Activated CD4-positive, alpha-beta memory T cell treated with anti-CD3 and anti-CD28 coated beads for 36 hours (primary cell): ENCODE data around the gene SCNN1B. TPM values are rescaled to one million over a fixed set of nuclear protein-coding genes. Genes with fewer than 3 reads are reported as not detected.
"Not testable (repeated sequence)": the region's sequence is repeated elsewhere in the genome, so short reads cannot be mapped to it uniquely, and the experiment has no call there.

Experiments
- CTCF ChIA-PET: fragments of 350-600 bp; sonication (Branson Sonifier 250); formaldehyde crosslinking; loops from one replicate; lab custom pipeline; 2021; ENCODE audit warnings: antibody characterized with exemption, inconsistent platforms; lab: Charles Lee
- POLR2A ChIA-PET: fragments of 350-600 bp; sonication (Branson Sonifier 250); formaldehyde crosslinking; loops from one replicate; lab custom pipeline; 2021; ENCODE audit warnings: antibody characterized with exemption; lab: Charles Lee
- DNase-seq: peaks from one replicate; pipeline ENCODE4 v3.0.0-alpha.2; 2020
- H3K27ac Mint-ChIP-seq: one replicate; pipeline ENCODE4 v1.8.0; 2021; ENCODE audit warnings: mixed read lengths
- H3K27me3 Mint-ChIP-seq: one replicate; pipeline ENCODE4 v1.8.0; 2021; ENCODE audit warnings: mixed read lengths
- H3K36me3 Mint-ChIP-seq: one replicate; pipeline ENCODE4 v1.8.0; 2021; ENCODE audit warnings: mixed read lengths
- H3K4me1 Mint-ChIP-seq: one replicate; pipeline ENCODE4 v1.8.0; 2021; ENCODE audit warnings: low read depth, mixed read lengths
- H3K4me3 Mint-ChIP-seq: one replicate; pipeline ENCODE4 v1.8.0; 2021; ENCODE audit warnings: mild to moderate bottlenecking, mixed read lengths
- H3K9me3 Mint-ChIP-seq: one replicate; pipeline ENCODE4 v1.8.0; 2021; ENCODE audit warnings: mixed read lengths
- intact Hi-C: fragments of 100-400 bp; cut with micrococcal nuclease; formaldehyde crosslinking; loops from one replicate; pipeline ENCODE4 v1.15.1; 2023
- total RNA-seq, 2 experiments: library from RNA; stranded (reverse); gene quantifications; one replicate each; pipeline ENCODE4 v1.2.3, GENCODE V29; 2021

The SCNN1B gene
- total RNA-seq, 2 experiments from 2014 or later: not detected

GRCh38 chr16:23382279-23382678 is 80.2 kb downstream of the SCNN1B start:
- CTCF ChIA-PET: interaction anchor here (0.6 kb wide), 1 partner anchor 875 kb away, joined by 3 read pairs; no protein-coding TSS in a partner anchor
- POLR2A ChIA-PET: interaction anchor here (0.5 kb wide), 1 partner anchor 1884 kb away, joined by 4 read pairs; no protein-coding TSS in a partner anchor
- Mint-ChIP-seq H3K4me3 (no peak overlapping the region), H3K27me3 (no peaks in the 10 kb centered on the region), H3K4me1 (no peaks in the 10 kb centered on the region), H3K9me3 (no peaks in the 10 kb centered on the region), H3K36me3 (no peaks in the 10 kb centered on the region), H3K27ac (no peak overlapping the region)
- intact Hi-C loops: no loop called here
- no peak for DNase-seq

GRCh38 chr16:23383881-23384280 is 81.8 kb downstream of the SCNN1B start:
- no peaks in the 10 kb centered on the region for H3K27me3 Mint-ChIP-seq
- ChIA-PET CTCF (no interaction called here), POLR2A (no interaction called here)
- intact Hi-C loops: no loop called here
- no peaks in the 10 kb centered on the region for H3K9me3 Mint-ChIP-seq
- H3K27ac Mint-ChIP-seq: no peak overlapping the region
- H3K36me3 Mint-ChIP-seq: peaks cover 3% of the 10 kb centered on the region
- no peak for DNase-seq
- H3K4me1 Mint-ChIP-seq: no peaks in the 10 kb centered on the region
- H3K4me3 Mint-ChIP-seq: no peak overlapping the region

- POLR2A ChIA-PET: no interaction called here
- no peaks in the 10 kb centered on the region for H3K27me3 Mint-ChIP-seq
- no peaks in the 10 kb centered on the region for H3K4me1 Mint-ChIP-seq
- H3K9me3 Mint-ChIP-seq: no peaks in the 10 kb centered on the region
- intact Hi-C loops: no loop called here
- CTCF ChIA-PET: no interaction called here
- H3K4me3 Mint-ChIP-seq: no peak overlapping the region
- DNase-seq: no peak
- peaks cover 3% of the 10 kb centered on the region for H3K36me3 Mint-ChIP-seq
- no peak overlapping the region for H3K27ac Mint-ChIP-seq
Observed at GRCh38 chr16:23384878-23385277, 82.8 kb downstream of the SCNN1B start.

GRCh38 chr16:23385441-23385840 is 83.3 kb downstream of the SCNN1B start:
- H3K27me3 Mint-ChIP-seq: no peaks in the 10 kb centered on the region
- no peaks in the 10 kb centered on the region for H3K9me3 Mint-ChIP-seq
- ChIA-PET POLR2A (no interaction called here), CTCF (no interaction called here)
- intact Hi-C loops: no loop called here
- no peaks in the 10 kb centered on the region for H3K4me1 Mint-ChIP-seq
- H3K36me3 Mint-ChIP-seq: peaks cover 3% of the 10 kb centered on the region
- DNase-seq: no peak
- H3K27ac Mint-ChIP-seq: no peak overlapping the region
- H3K4me3 Mint-ChIP-seq: no peak overlapping the region

GRCh38 chr16:23387666-23388065 is 85.6 kb downstream of the SCNN1B start:
- Mint-ChIP-seq H3K36me3 (peaks cover 3% of the 10 kb centered on the region), H3K27ac (no peak overlapping the region), H3K9me3 (no peaks in the 10 kb centered on the region), H3K4me1 (no peaks in the 10 kb centered on the region), H3K27me3 (no peaks in the 10 kb centered on the region), H3K4me3 (no peak overlapping the region)
- CTCF ChIA-PET: no interaction called here
- no peak for DNase-seq
- POLR2A ChIA-PET: no interaction called here
- intact Hi-C loops: no loop called here

GRCh38 chr16:23388786-23389185 is 86.7 kb downstream of the SCNN1B start:
- no peaks in the 10 kb centered on the region for H3K9me3 Mint-ChIP-seq
- H3K27ac Mint-ChIP-seq: no peak overlapping the region
- peaks cover 8% of the 10 kb centered on the region for H3K36me3 Mint-ChIP-seq
- CTCF ChIA-PET: no interaction called here
- H3K4me1 Mint-ChIP-seq: no peaks in the 10 kb centered on the region
- H3K4me3 Mint-ChIP-seq: no peak overlapping the region
- intact Hi-C loops: no loop called here
- H3K27me3 Mint-ChIP-seq: no peaks in the 10 kb centered on the region
- DNase-seq: no peak
- POLR2A ChIA-PET: no interaction called here

GRCh38 chr16:23389201-23389600 is 87.1 kb downstream of the SCNN1B start:
- H3K36me3 Mint-ChIP-seq: peaks cover 9% of the 10 kb centered on the region
- no peaks in the 10 kb centered on the region for H3K9me3 Mint-ChIP-seq
- intact Hi-C loops: no loop called here
- POLR2A ChIA-PET: no interaction called here
- H3K27me3 Mint-ChIP-seq: no peaks in the 10 kb centered on the region
- H3K27ac Mint-ChIP-seq: no peak overlapping the region
- no peaks in the 10 kb centered on the region for H3K4me1 Mint-ChIP-seq
- CTCF ChIA-PET: no interaction called here
- no peak overlapping the region for H3K4me3 Mint-ChIP-seq
- no peak for DNase-seq

- intact Hi-C loops, CTCF ChIA-PET: not testable (repeated sequence)
Observed at GRCh38 chr16:23389936-23390335, 87.8 kb downstream of the SCNN1B start.

GRCh38 chr16:23391381-23392222 is 89.5 kb downstream of the SCNN1B start:
- CTCF ChIA-PET: interaction anchor here (1.2 kb wide), 1 partner anchor 42 kb away, joined by 3 read pairs; no protein-coding TSS in a partner anchor
- Mint-ChIP-seq H3K36me3 (peaks cover 9% of the 10 kb centered on the region), H3K4me3 (no peak overlapping the region), H3K27ac (no peak overlapping the region), H3K27me3 (no peaks in the 10 kb centered on the region), H3K9me3 (no peaks in the 10 kb centered on the region), H3K4me1 (no peaks in the 10 kb centered on the region)
- intact Hi-C loops: no loop called here
- POLR2A ChIA-PET: no interaction called here
- no peak for DNase-seq

More at GRCh38 chr16:23389936-23390335, 87.8 kb downstream of the SCNN1B start:
- H3K27ac Mint-ChIP-seq, DNase-seq, H3K36me3 Mint-ChIP-seq, H3K9me3 Mint-ChIP-seq, H3K4me3 Mint-ChIP-seq, H3K27me3 Mint-ChIP-seq, POLR2A ChIA-PET, H3K4me1 Mint-ChIP-seq: not testable (repeated sequence)

GRCh38 chr16:23392223-23392600 is 90.1 kb downstream of the SCNN1B start:
- Mint-ChIP-seq H3K4me3 (no peak overlapping the region), H3K36me3 (peaks cover 11% of the 10 kb centered on the region), H3K27ac (no peak overlapping the region), H3K27me3 (no peaks in the 10 kb centered on the region), H3K4me1 (no peaks in the 10 kb centered on the region), H3K9me3 (no peaks in the 10 kb centered on the region)
- POLR2A ChIA-PET: no interaction called here
- DNase-seq: no peak
- intact Hi-C loops: no loop called here
- CTCF ChIA-PET: interaction anchor here (1.2 kb wide), 1 partner anchor 41 kb away, joined by 3 read pairs; no protein-coding TSS in a partner anchor

- ChIA-PET CTCF (no interaction called here), POLR2A (no interaction called here)
- intact Hi-C loops: no loop called here
- Mint-ChIP-seq H3K4me3 (no peak overlapping the region), H3K27me3 (no peaks in the 10 kb centered on the region), H3K4me1 (no peaks in the 10 kb centered on the region), H3K27ac (no peak overlapping the region), H3K36me3 (peaks cover 10% of the 10 kb centered on the region), H3K9me3 (no peaks in the 10 kb centered on the region)
- DNase-seq: no peak
Observed at GRCh38 chr16:23394141-23394831, 92.2 kb downstream of the SCNN1B start.

GRCh38 chr16:23395732-23396131 is 93.6 kb downstream of the SCNN1B start:
- CTCF ChIA-PET: no interaction called here
- H3K36me3 Mint-ChIP-seq: peaks cover 20% of the 10 kb centered on the region
- no peaks in the 10 kb centered on the region for H3K4me1 Mint-ChIP-seq

More at GRCh38 chr16:23395732-23396131, 93.6 kb downstream of the SCNN1B start:
- Mint-ChIP-seq H3K27me3 (no peaks in the 10 kb centered on the region), H3K27ac (no peak overlapping the region), H3K4me3 (no peak overlapping the region), H3K9me3 (no peaks in the 10 kb centered on the region)
- DNase-seq: no peak
- intact Hi-C loops: no loop called here
- POLR2A ChIA-PET: no interaction called here
